ENCODE data around the gene ZNF768.

ZNF768 gene

GRCh38 chr16:30534368-30535105 lies 8.2 kb upstream of the ZNF768 start, which contains the start of gene ZNF747:
TSS of gene ZNF747 (minus strand) at chr16:30534858. CDS start at chr16:30534679, 179 bp downstream.
- no peak for TF ChIP-seq CTCF (conservative IDR thresholded peaks at IDR 0.05; ENCODE audit: low read depth, low read length)
- Histone ChIP-seq H3K9ac (peak within 1 kb of the TSS; percentile 98), H3K4me2 (peak within 1 kb of the TSS; percentile 81), H3K79me2 (ENCODE audit: insufficient read depth, low read depth) (no peaks in the 10 kb centered on the region; the same call in 1 of the 2 replicates), H3K4me3 (IDR thresholded peaks at IDR 0.05; ENCODE audit: insufficient read depth, low read depth, low read length) (peak within 1 kb of the TSS; percentile 28), H3K4me1 (ENCODE audit: low read depth, poor library complexity, severe bottlenecking) (peaks cover 22% of the 10 kb centered on the region), H3K27ac (peak within 1 kb of the TSS; percentile 91), H4K20me1 (ENCODE audit: insufficient read depth) (no peaks in the 10 kb centered on the region), H2AFZ (ENCODE audit: low read depth) (peak within 1 kb of the TSS; percentile 86), H3K27me3 (ENCODE audit: insufficient read depth, low read depth) (no peaks in the 10 kb centered on the region), H3K36me3 (ENCODE audit: insufficient read depth) (no peaks in the 10 kb centered on the region)

- Histone ChIP-seq H4K20me1 (ENCODE audit: insufficient read depth) (no peaks in the 10 kb centered on the region), H3K4me1 (ENCODE audit: low read depth, poor library complexity, severe bottlenecking) (peaks cover 22% of the 10 kb centered on the region)
Observed at GRCh38 chr16:30533748-30534367, 7.5 kb upstream of the ZNF768 start.

GRCh38 chr16:30533146-30533522 lies 6.8 kb upstream of the ZNF768 start:
- Histone ChIP-seq H3K4me2 (peak overlapping the region; percentile 81; the same call in 1 of the 2 replicates), H3K79me2 (ENCODE audit: insufficient read depth, low read depth) (no peaks in the 10 kb centered on the region; the same call in 1 of the 2 replicates), H3K4me1 (ENCODE audit: low read depth, poor library complexity, severe bottlenecking) (peaks cover 28% of the 10 kb centered on the region), H3K4me3 (IDR thresholded peaks at IDR 0.05; ENCODE audit: insufficient read depth, low read depth, low read length) (no peak overlapping the region), H3K27me3 (ENCODE audit: insufficient read depth, low read depth) (no peaks in the 10 kb centered on the region), H4K20me1 (ENCODE audit: insufficient read depth) (no peaks in the 10 kb centered on the region), H3K9ac (no peak overlapping the region), H2AFZ (ENCODE audit: low read depth) (no peak overlapping the region), H3K36me3 (ENCODE audit: insufficient read depth) (no peaks in the 10 kb centered on the region), H3K27ac (no peak overlapping the region)
- TF ChIP-seq CTCF (conservative IDR thresholded peaks at IDR 0.05; ENCODE audit: low read depth, low read length): no peak

More at GRCh38 chr16:30533748-30534367, 7.5 kb upstream of the ZNF768 start:
- H3K36me3 ChIP-seq (ENCODE audit: insufficient read depth): no peaks in the 10 kb centered on the region
- H3K27ac ChIP-seq: peak overlapping the region; percentile 91
- H2AFZ ChIP-seq (ENCODE audit: low read depth): peak overlapping the region; percentile 86
- no peak for TF ChIP-seq CTCF (conservative IDR thresholded peaks at IDR 0.05; ENCODE audit: low read depth, low read length)
- H3K27me3 ChIP-seq (ENCODE audit: insufficient read depth, low read depth): no peaks in the 10 kb centered on the region
- peak overlapping the region; percentile 81 for H3K4me2 ChIP-seq
- no peak overlapping the region for H3K4me3 ChIP-seq (IDR thresholded peaks at IDR 0.05; ENCODE audit: insufficient read depth, low read depth, low read length)
- no peaks in the 10 kb centered on the region; the same call in 1 of the 2 replicates for H3K79me2 ChIP-seq (ENCODE audit: insufficient read depth, low read depth)
- peak overlapping the region; percentile 98 for H3K9ac ChIP-seq

- no peaks in the 10 kb centered on the region for H3K36me3 ChIP-seq (ENCODE audit: insufficient read depth)
- H2AFZ ChIP-seq (ENCODE audit: low read depth): no peak overlapping the region
- H3K9ac ChIP-seq: no peak overlapping the region
- no peak overlapping the region; the same call in 1 of the 2 replicates for H3K4me2 ChIP-seq
- H4K20me1 ChIP-seq (ENCODE audit: insufficient read depth): no peaks in the 10 kb centered on the region
- H3K4me1 ChIP-seq (ENCODE audit: low read depth, poor library complexity, severe bottlenecking): peaks cover 34% of the 10 kb centered on the region
- TF ChIP-seq CTCF (conservative IDR thresholded peaks at IDR 0.05; ENCODE audit: low read depth, low read length): no peak
- H3K79me2 ChIP-seq (ENCODE audit: insufficient read depth, low read depth): no peaks in the 10 kb centered on the region; the same call in 1 of the 2 replicates
- H3K27me3 ChIP-seq (ENCODE audit: insufficient read depth, low read depth): no peaks in the 10 kb centered on the region
- no peak overlapping the region for H3K4me3 ChIP-seq (IDR thresholded peaks at IDR 0.05; ENCODE audit: insufficient read depth, low read depth, low read length)
- H3K27ac ChIP-seq: no peak overlapping the region
Observed at GRCh38 chr16:30532285-30533145, 6.1 kb upstream of the ZNF768 start.

All from KMS-11 (cell line).